Esophagus muscularis mucosa (tissue), 3 donors: ENCODE measurements around the gene NT5DC1.

Experiments
- CTCF ChIP-seq, 3 experiments: fragments of 200-600 bp in 2 of 3; fragments of 450-650 bp in 1 of 3; sonication (generic) in 2 of 3; IDR thresholded peaks; one replicate each; pipeline ENCODE4 v1.5.1; 2017 to 2019; ENCODE audit warnings: antibody characterized with exemption in 3 of 3, mild to moderate bottlenecking in 2 of 3, moderate library complexity in 1 of 3
- POLR2A ChIP-seq: fragments of 450-650 bp; IDR thresholded peaks from one replicate; pipeline ENCODE4 v1.6.1; 2017; ENCODE audit warnings: antibody characterized with exemption, moderate library complexity, mild to moderate bottlenecking, low read depth
- POLR2AphosphoS5 ChIP-seq, 2 donors: sonication (generic); formaldehyde crosslinking; IDR thresholded peaks; one replicate each; pipeline ENCODE4 v1.6.1; 2017; ENCODE audit warnings: antibody characterized with exemption in 2 of 2

GRCh38 chr6:116277124-116277523 lies 176.5 kb downstream of the NT5DC1 start:
- TF ChIP-seq CTCF (IDR thresholded peaks at IDR 0.05), result no peak
- TF ChIP-seq POLR2A, result no peak
- no peak for TF ChIP-seq POLR2AphosphoS5 (IDR thresholded peaks at IDR 0.05)
